GM18499 (cell line): ENCODE data around the gene HOXC5.
"Not testable (repeated sequence)": the region's sequence is repeated elsewhere in the genome, so short reads cannot be mapped to it uniquely, and the experiment has no call there.

ENCODE experiments used
- ATAC-seq: cut with Tn5 transposase; IDR thresholded peaks from one replicate; pipeline ENCODE4 v1.9.1; 2021; ENCODE audit warnings: moderate number of reproducible peaks; ENCODE audit not compliant: insufficient read depth, unreplicated experiment

The HOXC5 gene

DNA sequence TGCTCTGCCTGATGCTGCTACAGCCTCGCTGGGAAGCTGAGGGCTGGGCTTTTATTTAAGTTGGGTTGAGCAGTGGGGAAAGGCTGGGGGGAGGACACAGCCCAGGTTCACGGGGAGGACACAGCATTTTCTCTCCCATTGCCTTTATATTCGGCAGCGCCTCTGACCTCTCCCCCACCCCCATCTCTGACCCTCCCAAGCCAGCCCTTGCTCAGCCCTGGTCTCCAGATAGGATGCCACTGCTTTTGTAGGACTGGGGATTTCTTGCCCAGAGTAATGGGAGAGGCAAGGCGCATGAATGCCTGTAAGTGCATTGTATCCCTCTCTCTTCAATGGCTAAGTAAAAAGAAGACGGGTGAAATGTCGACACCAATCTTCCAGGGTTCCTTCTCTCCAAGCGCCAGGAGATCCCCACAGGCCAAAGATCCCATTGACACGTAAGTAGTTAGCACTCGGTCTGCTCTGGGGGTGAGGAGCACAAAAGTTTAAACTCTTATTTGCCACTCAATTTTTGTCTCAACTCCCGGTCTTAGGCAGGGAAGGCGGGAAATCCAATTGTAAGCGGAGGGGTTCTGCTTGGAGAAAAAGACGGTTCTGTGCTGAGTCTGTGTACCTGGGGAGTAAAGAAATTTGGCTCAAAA lies 25.4 kb downstream of the HOXC5 start:
- ATAC-seq: no peak

DNA sequence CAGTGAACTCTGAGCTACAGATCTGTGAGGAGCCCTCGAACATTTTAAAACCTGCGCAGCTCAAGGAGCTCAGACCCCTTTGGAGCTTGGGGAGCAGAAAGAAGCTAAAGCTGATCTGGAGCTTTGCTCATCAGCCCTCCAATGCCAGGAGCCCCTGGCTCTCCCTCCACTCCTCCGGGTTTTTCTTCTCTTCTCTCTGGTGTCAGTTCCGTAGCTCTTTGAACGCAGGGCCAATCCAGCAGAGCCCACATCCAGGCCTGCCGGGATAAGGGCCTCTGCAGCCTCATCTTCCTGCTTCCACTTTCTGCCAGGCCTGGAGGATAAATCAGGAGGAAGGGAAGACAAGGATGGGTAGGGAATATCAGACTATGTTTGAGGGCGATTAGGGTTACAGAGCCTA lies 26.8 kb downstream of the HOXC5 start:
- no peak for ATAC-seq

DNA sequence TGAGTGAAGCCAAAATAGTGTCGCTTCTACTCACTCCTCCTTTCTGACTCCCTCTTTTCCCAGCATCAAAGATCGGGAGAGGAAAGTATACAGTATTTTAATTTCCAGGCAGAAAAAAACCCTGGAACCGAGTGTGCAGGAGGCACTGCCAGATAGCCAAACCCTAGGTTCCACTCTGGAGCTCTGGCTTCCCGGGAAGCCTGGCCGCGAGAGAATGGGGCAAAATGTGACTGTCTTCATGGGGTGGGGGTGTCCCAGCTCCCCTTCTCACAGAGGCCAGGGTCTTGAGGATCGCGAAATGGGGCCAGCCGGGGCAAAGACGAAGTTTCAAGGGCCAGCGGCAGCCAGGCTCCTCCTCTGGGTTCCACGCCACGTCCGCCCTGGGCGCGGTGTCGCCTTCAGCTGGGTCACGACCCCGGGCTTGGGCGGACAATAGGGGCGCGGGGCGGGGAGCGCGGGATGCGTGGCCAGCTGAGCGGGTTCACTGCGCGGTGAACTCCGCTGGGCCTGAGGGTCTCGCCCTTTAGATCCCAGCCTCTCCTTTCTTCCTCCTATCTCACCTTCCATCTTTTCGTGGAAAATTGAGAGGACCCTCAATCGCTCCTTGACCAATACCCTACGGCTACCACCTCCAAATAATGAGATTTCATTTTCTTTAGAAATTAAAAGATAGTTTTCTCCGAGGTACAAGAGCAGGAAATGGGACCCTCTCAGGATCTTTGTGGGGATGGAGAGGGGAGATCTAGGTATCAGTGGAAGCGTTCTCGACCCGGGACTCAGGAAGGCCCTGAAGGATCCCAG lies 27.5 kb downstream of the HOXC5 start:
- no peak for ATAC-seq

DNA sequence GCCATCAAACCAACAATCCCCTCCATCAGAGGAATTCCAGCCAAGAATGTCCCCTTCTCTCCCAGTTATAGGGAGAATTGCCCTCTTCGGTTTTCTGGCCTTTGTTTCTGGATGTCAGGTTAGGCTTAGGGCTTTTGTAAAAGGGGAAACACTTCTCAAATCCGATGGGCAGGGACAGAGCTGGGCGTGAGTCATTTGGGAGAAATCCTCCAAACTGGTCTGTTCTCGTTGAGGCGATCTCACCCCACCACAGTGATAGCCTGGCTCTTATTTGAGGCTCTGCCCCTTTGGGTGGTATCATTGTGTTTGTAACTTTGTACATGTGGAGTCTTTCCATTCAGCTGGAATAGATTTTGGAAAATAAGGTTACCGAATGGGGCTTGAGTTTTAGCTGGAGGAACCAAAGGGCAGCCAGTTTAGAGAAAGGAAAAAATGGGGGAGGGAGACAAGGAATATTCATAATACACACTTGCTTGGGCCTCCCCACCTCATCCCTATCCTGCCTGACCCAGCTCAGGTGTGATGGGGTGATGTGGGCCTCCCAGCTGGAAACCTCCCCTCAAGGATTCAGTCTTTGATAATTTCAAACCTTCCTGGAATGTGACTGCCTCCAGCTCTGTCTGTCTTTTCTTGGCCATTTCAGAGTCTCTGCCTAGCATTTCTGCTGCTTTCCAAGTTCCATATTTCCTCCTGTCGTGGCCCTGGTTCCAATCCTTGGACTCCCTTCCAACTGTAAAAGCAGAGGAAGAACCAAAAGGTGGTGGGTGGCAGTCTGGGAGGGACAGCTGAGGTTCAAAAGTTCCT lies 28.3 kb downstream of the HOXC5 start:
- ATAC-seq: no peak

DNA sequence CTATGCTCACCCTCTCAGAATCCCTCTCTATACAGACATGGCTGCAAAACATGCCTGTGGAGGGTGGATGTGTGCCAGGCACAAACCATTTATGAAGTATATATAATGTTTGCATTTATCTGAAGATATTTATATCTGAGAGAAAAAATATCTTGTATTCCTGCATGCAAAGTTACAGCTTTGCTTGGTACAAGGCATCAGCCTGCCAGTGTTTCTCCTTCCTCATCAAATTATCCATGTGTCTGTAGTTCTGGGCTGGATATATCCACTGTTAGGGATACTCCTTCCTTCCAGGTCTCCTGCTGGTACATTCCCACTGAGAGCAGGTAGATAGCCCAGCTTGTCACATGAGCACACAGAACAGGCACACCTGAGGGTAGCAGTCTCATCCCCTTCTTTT lies 32.8 kb downstream of the HOXC5 start:
- ATAC-seq: no peak

DNA sequence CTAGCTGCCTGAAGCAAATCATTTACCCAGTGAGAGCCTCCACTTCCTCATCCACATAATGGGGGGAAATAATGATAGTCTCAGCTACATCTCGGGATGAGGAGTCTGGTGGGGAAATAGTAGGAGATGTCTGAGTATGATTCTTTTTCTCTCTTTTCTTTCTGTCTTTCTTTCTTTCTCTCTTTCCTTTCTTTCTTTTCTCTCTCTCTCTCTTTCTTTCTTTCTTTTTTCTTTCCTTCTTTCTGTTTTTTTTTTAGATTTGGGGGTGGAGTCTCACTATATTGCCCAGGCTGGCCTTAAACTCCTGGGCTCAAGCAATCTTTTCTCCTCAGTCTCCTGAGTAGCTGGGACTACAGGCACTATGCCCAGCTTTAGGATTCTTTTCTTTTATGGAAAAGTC lies 33.6 kb downstream of the HOXC5 start:
- ATAC-seq: no peak

DNA sequence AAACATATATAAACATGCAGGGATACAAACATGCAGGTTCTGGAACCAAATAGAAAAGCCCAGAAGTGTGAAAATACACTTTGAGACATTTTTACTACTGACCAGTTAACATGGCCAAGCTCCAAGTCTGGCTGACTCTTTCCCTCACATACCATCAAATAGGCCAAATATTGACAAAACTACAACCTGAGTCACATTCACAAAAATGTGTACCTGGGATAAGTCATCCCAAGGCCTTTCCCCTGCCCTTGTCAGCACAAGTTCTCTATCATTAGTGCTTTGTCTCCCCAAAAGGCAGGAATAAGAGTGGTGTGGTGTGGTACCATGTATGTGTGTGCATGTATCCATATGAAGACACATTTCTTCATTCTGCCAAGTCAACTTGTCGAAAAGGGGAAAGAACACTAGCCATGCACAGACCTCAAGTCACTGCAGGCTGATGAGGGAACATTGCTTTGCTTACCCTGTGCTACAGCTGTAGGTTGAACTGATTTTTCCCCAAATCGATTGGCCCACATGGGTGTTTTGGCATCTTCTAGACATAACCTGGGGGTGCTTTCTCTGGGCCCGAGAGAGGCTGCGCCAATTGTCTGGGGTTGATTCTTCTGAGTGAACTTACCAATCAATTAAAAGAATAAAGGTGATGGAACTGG lies 35.7 kb downstream of the HOXC5 start:
- no peak for ATAC-seq

DNA sequence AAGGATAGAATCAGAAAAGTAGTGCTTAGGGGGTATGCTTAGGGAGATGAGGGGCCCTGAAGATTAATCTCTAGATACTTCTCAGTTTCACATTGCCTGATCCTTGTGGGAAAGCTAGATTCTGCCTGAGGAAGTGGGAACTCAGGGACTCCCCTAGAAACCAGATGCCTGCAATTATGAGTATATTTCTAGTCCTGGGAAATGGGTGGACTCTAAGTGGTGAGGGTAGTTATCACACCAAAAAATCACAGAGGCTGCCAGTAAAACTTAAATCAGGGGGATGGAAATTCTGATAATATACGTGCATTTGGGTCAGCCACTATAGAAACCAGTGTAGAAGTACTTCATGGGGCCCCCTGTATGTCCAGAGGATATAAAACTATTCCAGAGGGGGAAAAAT lies 39.1 kb downstream of the HOXC5 start:
- ATAC-seq: no peak

DNA sequence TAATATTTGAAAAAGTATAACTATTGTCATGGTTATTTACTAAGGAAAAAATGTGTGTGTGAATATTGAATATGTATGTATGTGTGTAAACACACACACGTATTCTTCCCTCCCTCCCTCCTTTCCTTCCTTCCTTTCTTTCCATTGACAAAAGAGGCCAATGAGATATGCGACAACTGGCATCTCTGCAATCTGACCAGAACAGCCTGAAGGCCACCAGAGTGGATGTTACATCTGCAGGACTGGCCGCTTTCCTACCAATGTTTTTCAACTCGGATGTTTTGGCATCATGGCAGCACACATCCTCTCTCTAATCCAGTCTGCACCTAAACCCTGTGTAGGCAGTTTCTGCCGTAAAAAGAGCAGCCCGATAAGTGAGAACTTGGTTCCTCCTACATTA lies 41.5 kb downstream of the HOXC5 start:
- no peak for ATAC-seq

DNA sequence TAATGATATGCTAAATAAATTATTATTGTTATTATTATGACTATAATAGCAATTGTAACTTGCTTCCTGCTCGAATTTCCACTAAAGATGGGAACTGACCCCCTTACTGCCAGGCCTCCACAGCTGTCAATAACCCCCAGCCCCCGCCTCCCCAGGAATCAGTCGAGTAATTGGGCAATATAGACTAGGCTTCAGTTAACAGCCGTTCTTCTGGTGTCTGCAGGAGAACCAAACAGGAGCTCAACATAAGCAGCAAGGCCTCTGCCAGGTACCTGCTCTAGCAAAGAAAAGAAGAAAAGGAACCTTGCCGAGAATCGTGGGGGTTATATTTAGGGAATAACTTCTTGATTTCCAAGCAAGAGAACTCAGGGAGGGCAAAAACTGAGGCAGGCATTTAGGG lies 42.6 kb downstream of the HOXC5 start:
- no peak for ATAC-seq

DNA sequence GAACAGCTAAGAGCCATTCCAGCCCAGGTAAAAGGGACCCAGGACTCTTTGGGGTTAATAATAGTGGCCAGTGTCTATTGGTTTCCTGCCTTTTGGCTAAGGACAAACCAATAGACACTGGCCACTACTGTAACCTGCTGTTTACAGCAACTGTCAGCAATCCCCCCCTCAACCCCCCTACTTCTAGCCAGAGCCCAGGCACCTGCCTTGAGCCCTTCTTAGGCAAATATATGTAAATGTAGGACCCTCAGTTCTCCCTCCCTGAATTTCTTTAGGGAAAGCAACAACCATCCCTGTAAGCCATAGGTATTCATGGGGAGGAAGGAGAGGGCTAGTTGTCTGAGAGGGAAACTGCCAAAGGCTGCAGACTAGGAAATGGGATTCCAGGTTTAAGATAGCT lies 43.1 kb downstream of the HOXC5 start:
- no peak for ATAC-seq

DNA sequence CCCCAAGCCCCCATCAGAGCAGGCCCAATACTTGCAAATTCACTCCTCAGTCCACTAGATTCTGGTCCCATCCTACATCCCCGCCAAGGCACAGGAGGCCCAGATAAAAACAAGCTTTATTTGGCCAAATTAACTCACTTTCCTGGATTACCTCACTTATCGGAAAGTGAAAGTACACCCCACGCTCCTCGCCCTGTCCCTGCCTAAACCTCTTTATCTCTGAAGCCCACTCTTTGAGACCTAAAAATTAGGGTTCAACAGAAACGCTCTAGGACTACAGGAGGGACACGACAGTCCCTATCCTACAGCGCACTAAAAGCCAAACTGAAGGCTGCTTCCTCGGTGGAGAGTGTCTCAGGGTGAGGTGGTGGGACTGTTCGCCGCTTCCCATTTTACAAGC lies 45.0 kb downstream of the HOXC5 start:
- not testable (repeated sequence) for ATAC-seq

DNA sequence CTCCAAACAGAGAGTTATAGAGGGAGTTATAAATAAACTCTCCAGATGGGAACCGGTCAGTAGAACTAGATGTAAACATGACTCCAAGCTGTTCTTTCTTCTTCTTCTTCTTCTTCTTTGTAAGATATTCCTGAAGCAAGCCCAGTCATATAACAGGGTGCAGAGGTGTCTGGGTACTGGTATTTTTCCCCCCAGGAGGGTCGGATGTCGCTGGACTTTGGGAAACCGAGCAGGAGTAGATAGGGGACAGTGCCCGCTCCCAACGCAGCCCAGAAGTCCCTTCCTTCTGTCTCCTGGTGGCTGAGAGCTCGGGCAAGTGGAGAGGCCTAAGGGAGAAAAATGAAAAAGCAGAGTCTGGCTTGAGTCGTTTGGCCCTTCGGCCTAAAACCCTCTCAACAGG lies 46.3 kb downstream of the HOXC5 start:
- not testable (repeated sequence) for ATAC-seq

DNA sequence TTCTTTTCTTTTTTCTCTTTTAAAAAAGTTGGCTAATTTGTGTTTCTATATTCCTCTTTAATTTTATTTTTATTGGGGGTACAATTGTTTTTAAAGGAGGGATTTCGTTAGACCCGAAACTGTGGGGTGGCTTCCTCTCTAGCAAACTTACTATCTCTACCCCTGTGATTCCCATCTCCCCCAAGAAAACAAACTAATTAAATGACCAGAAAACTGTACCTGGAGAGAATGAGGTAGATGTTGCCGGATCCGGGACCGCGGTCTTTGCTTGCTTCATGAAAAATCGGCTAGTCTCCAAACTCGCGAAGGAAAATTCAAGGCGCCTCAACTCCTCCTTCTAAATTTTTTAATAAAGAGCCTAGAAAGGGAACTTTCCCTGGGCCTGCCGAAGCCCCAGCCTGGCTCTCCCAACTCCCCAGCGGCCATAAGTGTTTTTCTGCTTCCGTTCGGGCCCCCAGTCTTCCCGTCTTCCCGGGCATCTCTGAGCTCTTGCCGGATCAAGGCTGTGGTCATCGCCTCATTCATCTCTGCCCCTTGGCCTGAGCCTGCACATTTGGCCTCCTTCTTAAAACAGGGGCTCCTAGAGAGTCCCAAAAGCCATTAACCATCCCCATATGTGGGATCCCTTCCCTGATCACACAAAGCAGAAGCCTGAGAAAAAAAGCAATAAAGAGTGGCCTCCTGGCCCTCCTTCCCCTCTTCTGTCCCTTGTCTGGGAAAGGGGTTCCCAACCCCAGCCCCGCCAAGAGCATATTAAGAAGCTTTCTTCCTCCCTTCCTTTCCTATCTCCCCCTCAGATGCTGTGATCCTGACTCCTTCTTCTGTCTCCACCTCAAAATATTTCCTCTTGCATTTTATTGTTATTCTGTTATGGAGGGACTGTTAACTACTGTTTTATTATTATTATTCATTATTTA lies 47.4 kb downstream of the HOXC5 start:
- ATAC-seq: not testable (repeated sequence)

DNA sequence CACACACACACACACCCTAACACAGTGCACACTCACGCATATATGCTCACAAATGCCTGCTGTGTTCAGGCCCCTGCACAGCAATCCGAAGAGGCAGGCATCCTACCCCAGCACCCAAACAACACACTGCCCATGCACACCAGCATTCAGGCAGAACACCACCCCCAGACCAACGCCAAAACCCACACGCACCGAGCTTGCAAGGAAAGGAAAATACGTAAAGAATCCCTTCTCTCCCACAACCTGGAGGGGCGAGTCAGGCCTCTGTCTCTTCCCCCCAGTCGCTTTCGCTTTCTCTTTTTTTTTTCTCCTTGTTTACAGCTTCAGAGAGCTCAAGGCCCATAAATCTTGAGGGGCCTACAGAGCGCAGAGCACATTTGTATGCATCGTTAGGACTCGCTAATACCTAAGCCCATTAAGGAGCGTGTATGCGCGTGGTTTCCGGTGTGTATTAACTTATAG lies 48.2 kb downstream of the HOXC5 start:
- ATAC-seq: not testable (repeated sequence)

DNA sequence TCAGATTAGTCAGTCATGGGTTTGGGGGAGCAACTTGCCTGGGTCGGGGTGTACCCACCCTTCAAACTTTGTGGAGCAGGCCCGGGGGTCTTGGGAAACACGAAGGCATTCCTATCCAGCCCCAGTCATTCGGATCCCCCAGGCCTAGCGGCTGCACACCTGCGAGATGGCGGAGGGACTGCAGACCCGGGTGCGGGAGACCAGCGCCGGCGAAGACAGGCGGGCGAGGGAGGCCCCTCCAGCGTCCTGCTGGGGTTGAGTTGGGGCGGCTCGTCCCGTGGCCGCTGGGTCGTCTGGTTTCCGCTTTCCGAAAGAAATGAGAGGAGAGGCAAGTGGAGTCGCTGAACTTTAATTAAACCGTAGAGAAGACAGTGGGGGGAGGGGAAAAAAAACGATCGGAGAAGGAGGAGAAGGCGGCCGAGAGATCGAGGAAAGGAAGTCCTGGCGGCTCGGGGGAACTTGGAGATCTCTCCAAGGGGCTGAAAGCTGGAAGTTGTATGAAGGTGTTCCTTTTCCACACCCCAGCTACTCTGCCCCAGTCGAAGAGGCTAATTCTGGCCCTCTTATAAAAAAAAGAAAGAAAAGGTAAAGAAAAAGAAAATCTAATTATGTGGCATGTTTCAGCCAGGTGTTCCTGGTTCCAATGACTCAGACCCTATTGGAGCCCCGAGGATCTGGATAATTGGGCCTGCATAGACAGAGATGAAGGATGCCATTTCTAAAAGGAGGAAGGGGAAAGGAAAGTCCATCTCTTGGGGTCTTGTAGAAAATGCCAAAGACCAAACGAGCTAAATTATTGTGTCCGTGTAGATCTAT lies 48.9 kb downstream of the HOXC5 start:
- not testable (repeated sequence) for ATAC-seq

DNA sequence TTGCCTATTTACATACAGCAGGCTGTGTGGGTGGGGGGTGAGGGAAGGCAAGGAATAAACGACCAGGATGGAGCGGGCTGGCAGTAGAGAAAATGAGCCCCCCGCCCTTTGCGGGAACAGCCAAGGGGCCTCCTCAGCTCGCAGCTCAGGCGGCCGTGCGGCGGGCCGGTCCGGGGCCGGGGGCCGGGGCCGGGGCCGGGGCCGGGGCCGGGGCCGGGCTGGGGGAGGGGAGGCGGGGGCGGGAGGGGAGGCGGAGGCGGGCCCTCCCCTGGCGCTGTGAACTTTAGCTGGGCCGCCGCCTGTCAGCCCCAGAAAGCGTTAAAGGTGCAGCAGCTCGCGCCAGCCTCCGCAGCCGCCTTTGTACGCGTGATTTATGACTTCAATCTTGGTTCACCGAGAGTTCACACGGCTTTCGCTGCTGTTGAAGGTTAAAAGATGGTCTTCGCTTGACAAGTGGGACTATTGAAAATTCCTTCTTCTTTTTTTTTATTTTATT lies 49.6 kb downstream of the HOXC5 start:
- no peak for ATAC-seq
